Transverse colon (tissue), 3 donors: ENCODE results near the gene RHOB.

Experiments
- EP300 ChIP-seq: sonication (generic); formaldehyde crosslinking; IDR thresholded peaks from one replicate; pipeline ENCODE4 v1.6.1; 2017; ENCODE audit warnings: antibody characterized with exemption, low read depth
- POLR2A ChIP-seq: fragments of 450-650 bp; IDR thresholded peaks from one replicate; pipeline ENCODE4 v1.6.1; 2016; ENCODE audit warnings: antibody characterized with exemption, mild to moderate bottlenecking, moderate library complexity
- TF ChIP-seq, protein P1 (sequence below), 5 experiments: fragments of 200-600 bp in 3 of 5; fragments of 450-650 bp in 2 of 5; sonication (generic) in 3 of 5; IDR thresholded peaks; 1 replicate in 2 of 5; 2 replicates in 3 of 5; pipeline ENCODE4 v1.5.1; 2016 to 2017; ENCODE audit warnings: antibody characterized with exemption in 5 of 5, inconsistent platforms in 3 of 5, mild to moderate bottlenecking in 2 of 5, moderate library complexity in 1 of 5

DNA sequence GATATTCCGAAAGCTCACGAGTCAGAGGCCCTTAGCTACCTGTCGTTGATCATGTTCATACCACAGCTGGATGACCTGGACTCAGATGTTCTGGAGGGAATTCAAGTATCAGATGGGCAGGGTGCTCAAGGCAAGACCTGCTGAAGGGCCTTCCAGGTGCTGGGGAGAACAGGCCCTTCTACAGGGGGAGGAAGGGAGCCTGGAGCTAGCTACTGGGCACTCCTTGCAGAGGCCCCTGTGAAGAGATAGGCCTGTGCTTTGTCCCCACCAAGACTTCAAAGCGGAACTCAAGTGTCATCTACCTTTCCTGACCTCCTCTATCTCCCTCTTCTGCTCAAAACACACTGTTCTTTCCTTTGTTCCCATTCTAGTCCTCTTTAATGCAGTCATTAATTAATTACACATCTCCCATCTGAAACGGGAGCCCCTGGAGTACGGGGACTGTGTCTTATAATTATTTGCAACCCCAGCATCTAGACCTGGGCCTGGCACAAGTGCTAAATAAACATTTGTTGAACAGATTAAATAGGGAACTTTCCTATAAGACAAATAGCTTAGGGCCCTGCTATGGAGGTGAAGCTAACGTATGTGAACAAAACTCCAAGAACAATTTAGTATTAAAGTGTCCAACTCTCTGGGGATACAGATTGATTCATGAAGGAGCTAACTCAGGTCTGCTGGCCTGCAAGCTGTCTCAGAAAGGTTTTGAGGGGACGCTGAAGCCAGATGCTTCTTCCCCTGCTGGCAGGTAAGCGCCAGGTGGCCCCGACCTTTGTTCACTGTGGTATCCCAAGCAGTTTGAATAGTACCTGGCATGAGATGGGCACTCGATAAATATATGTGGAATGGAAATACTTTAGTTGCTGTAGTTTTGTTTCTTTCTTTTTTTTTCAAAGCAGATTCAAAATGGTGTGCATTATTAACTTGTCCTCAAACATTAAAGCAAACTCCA, 22.0 kb downstream of the RHOB start:
- TF ChIP-seq, protein P1, sequence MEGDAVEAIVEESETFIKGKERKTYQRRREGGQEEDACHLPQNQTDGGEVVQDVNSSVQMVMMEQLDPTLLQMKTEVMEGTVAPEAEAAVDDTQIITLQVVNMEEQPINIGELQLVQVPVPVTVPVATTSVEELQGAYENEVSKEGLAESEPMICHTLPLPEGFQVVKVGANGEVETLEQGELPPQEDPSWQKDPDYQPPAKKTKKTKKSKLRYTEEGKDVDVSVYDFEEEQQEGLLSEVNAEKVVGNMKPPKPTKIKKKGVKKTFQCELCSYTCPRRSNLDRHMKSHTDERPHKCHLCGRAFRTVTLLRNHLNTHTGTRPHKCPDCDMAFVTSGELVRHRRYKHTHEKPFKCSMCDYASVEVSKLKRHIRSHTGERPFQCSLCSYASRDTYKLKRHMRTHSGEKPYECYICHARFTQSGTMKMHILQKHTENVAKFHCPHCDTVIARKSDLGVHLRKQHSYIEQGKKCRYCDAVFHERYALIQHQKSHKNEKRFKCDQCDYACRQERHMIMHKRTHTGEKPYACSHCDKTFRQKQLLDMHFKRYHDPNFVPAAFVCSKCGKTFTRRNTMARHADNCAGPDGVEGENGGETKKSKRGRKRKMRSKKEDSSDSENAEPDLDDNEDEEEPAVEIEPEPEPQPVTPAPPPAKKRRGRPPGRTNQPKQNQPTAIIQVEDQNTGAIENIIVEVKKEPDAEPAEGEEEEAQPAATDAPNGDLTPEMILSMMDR (IDR thresholded peaks at IDR 0.05) = no peak
- TF ChIP-seq POLR2A = no peak
- TF ChIP-seq EP300 = no peak
